ENCODE measurements around the gene DUOXA1. TPM values are rescaled to one million over a fixed set of nuclear protein-coding genes. Genes with fewer than 3 reads are reported as not detected.

The DUOXA1 gene
- total RNA-seq: not detected in 2 replicates
- polyA plus RNA-seq: not detected in 2 replicates
- not detected in 2 replicates for polyA plus RNA-seq (2012)
- polyA minus RNA-seq (ENCODE audit: low replicate concordance): not detected in 2 replicates

- no peak for TF ChIP-seq EZH2 (IDR thresholded peaks at IDR 0.05; ENCODE audit: low read length, missing control alignments)
- TF ChIP-seq, protein P1, sequence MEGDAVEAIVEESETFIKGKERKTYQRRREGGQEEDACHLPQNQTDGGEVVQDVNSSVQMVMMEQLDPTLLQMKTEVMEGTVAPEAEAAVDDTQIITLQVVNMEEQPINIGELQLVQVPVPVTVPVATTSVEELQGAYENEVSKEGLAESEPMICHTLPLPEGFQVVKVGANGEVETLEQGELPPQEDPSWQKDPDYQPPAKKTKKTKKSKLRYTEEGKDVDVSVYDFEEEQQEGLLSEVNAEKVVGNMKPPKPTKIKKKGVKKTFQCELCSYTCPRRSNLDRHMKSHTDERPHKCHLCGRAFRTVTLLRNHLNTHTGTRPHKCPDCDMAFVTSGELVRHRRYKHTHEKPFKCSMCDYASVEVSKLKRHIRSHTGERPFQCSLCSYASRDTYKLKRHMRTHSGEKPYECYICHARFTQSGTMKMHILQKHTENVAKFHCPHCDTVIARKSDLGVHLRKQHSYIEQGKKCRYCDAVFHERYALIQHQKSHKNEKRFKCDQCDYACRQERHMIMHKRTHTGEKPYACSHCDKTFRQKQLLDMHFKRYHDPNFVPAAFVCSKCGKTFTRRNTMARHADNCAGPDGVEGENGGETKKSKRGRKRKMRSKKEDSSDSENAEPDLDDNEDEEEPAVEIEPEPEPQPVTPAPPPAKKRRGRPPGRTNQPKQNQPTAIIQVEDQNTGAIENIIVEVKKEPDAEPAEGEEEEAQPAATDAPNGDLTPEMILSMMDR (conservative IDR thresholded peaks at IDR 0.05 in 1 of 2, IDR thresholded peaks at IDR 0.05 in 1 of 2; ENCODE audit: low read depth in 1 of 2, low read length in 2 of 2): no peak
- H3K27me3 ChIP-seq (ENCODE audit: control insufficient read depth, insufficient read depth, low read length): peaks cover 68% of the 10 kb centered on the region
- H3K4me1 ChIP-seq (ENCODE audit: control insufficient read depth, extremely low read depth, insufficient read depth, low read length): no peaks in the 10 kb centered on the region
- H3K4me2 ChIP-seq (ENCODE audit: extremely low read depth, insufficient read depth, low read length): no peak within 1 kb of the TSS
- no peaks in the 10 kb centered on the region for H4K20me1 ChIP-seq (ENCODE audit: control insufficient read depth, extremely low read depth, insufficient read depth, low read length)
- no peak within 1 kb of the TSS for H2AFZ ChIP-seq (ENCODE audit: low read length)
- no peak within 1 kb of the TSS for H3K4me3 ChIP-seq (replicated peaks in 1 of 4; ENCODE audit: control extremely low read depth in 1 of 4, insufficient read depth in 1 of 4, low read depth in 3 of 4, low read length in 4 of 4)
- H3K9ac ChIP-seq (ENCODE audit: insufficient read depth, low read length): no peak within 1 kb of the TSS
- no peaks in the 10 kb centered on the region for H3K79me2 ChIP-seq (ENCODE audit: control insufficient read depth, insufficient read depth, low read length)
- no peaks in the 10 kb centered on the region for H3K9me3 ChIP-seq (ENCODE audit: control insufficient read depth, insufficient read depth, low read depth, low read length)
- H3K27ac ChIP-seq (ENCODE audit: insufficient read depth, low read length): no peak within 1 kb of the TSS
- no peaks in the 10 kb centered on the region for H3K36me3 ChIP-seq (ENCODE audit: control insufficient read depth, insufficient read depth, low read length)
- DNase-seq (ENCODE audit: low read depth in 2 of 2): no peak
Observed at GRCh38 chr15:45129651-45130129, at the start of gene DUOXA1, which contains the start of gene DUOX1. Gene DUOXA1, minus strand, starts transcription at chr15:45129879. Its CDS starts 6,865 bp downstream, at chr15:45123014. Gene DUOX1, plus strand, starts transcription at chr15:45129994. Its CDS starts 1,973 bp downstream, at chr15:45131967.

GRCh38 chr15:45177285-45177684 is 47.6 kb upstream of the DUOXA1 start:
- TF ChIP-seq, protein P1 (conservative IDR thresholded peaks at IDR 0.05 in 1 of 2, IDR thresholded peaks at IDR 0.05 in 1 of 2; ENCODE audit: low read depth in 1 of 2, low read length in 2 of 2): no peak
- no peak for TF ChIP-seq EZH2 (IDR thresholded peaks at IDR 0.05; ENCODE audit: low read length, missing control alignments)
- no peaks in the 10 kb centered on the region for H4K20me1 ChIP-seq (ENCODE audit: control insufficient read depth, extremely low read depth, insufficient read depth, low read length)
- no peaks in the 10 kb centered on the region for H3K4me1 ChIP-seq (ENCODE audit: control insufficient read depth, extremely low read depth, insufficient read depth, low read length)
- no peaks in the 10 kb centered on the region for H3K36me3 ChIP-seq (ENCODE audit: control insufficient read depth, insufficient read depth, low read length)
- no peak overlapping the region for H3K4me2 ChIP-seq (ENCODE audit: extremely low read depth, insufficient read depth, low read length)
- H3K27ac ChIP-seq (ENCODE audit: insufficient read depth, low read length): no peak overlapping the region
- no peaks in the 10 kb centered on the region for H3K9me3 ChIP-seq (ENCODE audit: control insufficient read depth, insufficient read depth, low read depth, low read length)
- no peak overlapping the region for H3K9ac ChIP-seq (ENCODE audit: insufficient read depth, low read length)
- H3K4me3 ChIP-seq (replicated peaks in 1 of 4; ENCODE audit: control extremely low read depth in 1 of 4, insufficient read depth in 1 of 4, low read depth in 3 of 4, low read length in 4 of 4): no peak overlapping the region
- peaks cover 4% of the 10 kb centered on the region for H3K27me3 ChIP-seq (ENCODE audit: control insufficient read depth, insufficient read depth, low read length)
- no peak overlapping the region for H2AFZ ChIP-seq (ENCODE audit: low read length)
- no peak for DNase-seq (ENCODE audit: low read depth in 2 of 2)
- no peaks in the 10 kb centered on the region for H3K79me2 ChIP-seq (ENCODE audit: control insufficient read depth, insufficient read depth, low read length)

- Histone ChIP-seq H3K4me1 (ENCODE audit: control insufficient read depth, extremely low read depth, insufficient read depth, low read length) (no peaks in the 10 kb centered on the region), H4K20me1 (ENCODE audit: control insufficient read depth, extremely low read depth, insufficient read depth, low read length) (no peaks in the 10 kb centered on the region), H3K9me3 (ENCODE audit: control insufficient read depth, insufficient read depth, low read depth, low read length) (no peaks in the 10 kb centered on the region), H3K27me3 (ENCODE audit: control insufficient read depth, insufficient read depth, low read length) (peaks cover under 1% of the 10 kb centered on the region), H3K9ac (ENCODE audit: insufficient read depth, low read length) (no peak overlapping the region), H3K36me3 (ENCODE audit: control insufficient read depth, insufficient read depth, low read length) (no peaks in the 10 kb centered on the region), H3K79me2 (ENCODE audit: control insufficient read depth, insufficient read depth, low read length) (no peaks in the 10 kb centered on the region), H3K27ac (ENCODE audit: insufficient read depth, low read length) (no peak overlapping the region), H3K4me3 (replicated peaks in 1 of 4; ENCODE audit: control extremely low read depth in 1 of 4, insufficient read depth in 1 of 4, low read depth in 3 of 4, low read length in 4 of 4) (no peak overlapping the region), H3K4me2 (ENCODE audit: extremely low read depth, insufficient read depth, low read length) (no peak overlapping the region), H2AFZ (ENCODE audit: low read length) (no peak overlapping the region)
- no peak for DNase-seq (ENCODE audit: low read depth in 2 of 2)
- TF ChIP-seq, protein P1 (conservative IDR thresholded peaks at IDR 0.05 in 1 of 2, IDR thresholded peaks at IDR 0.05 in 1 of 2; ENCODE audit: low read depth in 1 of 2, low read length in 2 of 2): no peak
- TF ChIP-seq EZH2 (IDR thresholded peaks at IDR 0.05; ENCODE audit: low read length, missing control alignments): no peak
Observed at GRCh38 chr15:45174577-45174976, 44.9 kb upstream of the DUOXA1 start.
